HEK293 (cell line): ENCODE results near the gene STX1B.

Experiments used
- AEBP2 ChIP-seq: fragments of 450-650 bp; formaldehyde crosslinking; IDR thresholded peaks from 2 replicates; pipeline ENCODE4 v1.5.1; 2016; ENCODE audit warnings: missing biosample characterization, missing genetic modification characterization, borderline replicate concordance
- EGR2 ChIP-seq: fragments of 450-650 bp; formaldehyde crosslinking; IDR thresholded peaks from 2 replicates; pipeline ENCODE4 v1.5.1; 2016; ENCODE audit warnings: low read depth, missing biosample characterization, missing genetic modification characterization
- GLIS1 ChIP-seq: fragments of 450-650 bp; formaldehyde crosslinking; IDR thresholded peaks from 2 replicates; pipeline ENCODE4 v1.5.1; 2016; ENCODE audit warnings: missing biosample characterization, missing genetic modification characterization
- KLF16 ChIP-seq: fragments of 450-650 bp; formaldehyde crosslinking; IDR thresholded peaks from 2 replicates; pipeline ENCODE4 v1.5.1; 2017; ENCODE audit warnings: missing biosample characterization, missing genetic modification characterization
- KLF8 ChIP-seq: fragments of 450-650 bp; formaldehyde crosslinking; IDR thresholded peaks from 2 replicates; pipeline ENCODE4 v1.5.1; 2016; ENCODE audit warnings: missing biosample characterization, missing genetic modification characterization
- MEIS1 ChIP-seq: sonication (generic); formaldehyde crosslinking; IDR thresholded peaks from 2 replicates; pipeline ENCODE4 v1.8.1; 2022; ENCODE audit warnings: missing genetic modification reagents, mild to moderate bottlenecking, borderline replicate concordance
- SCRT1 ChIP-seq: fragments of 450-650 bp; formaldehyde crosslinking; IDR thresholded peaks from 2 replicates; pipeline ENCODE4 v1.5.1; 2016; ENCODE audit warnings: missing biosample characterization, missing genetic modification characterization, borderline replicate concordance
- SETDB1 ChIP-seq: IDR thresholded peaks from one replicate; pipeline ENCODE4 v1.6.1; 2017; ENCODE audit warnings: mild to moderate bottlenecking, low read length, moderate library complexity, mixed read lengths; ENCODE audit not compliant: insufficient read length
- SP2 ChIP-seq: fragments of 450-650 bp; formaldehyde crosslinking; IDR thresholded peaks from 2 replicates; pipeline ENCODE4 v1.5.1; 2016; ENCODE audit warnings: missing biosample characterization, missing genetic modification characterization
- SP3 ChIP-seq: fragments of 450-650 bp; formaldehyde crosslinking; IDR thresholded peaks from 2 replicates; pipeline ENCODE4 v1.5.1; 2016; ENCODE audit warnings: missing biosample characterization, missing genetic modification characterization
- YY1 ChIP-seq: fragments of 450-650 bp; formaldehyde crosslinking; IDR thresholded peaks from 2 replicates; pipeline ENCODE4 v1.5.1; 2018; ENCODE audit warnings: missing biosample characterization, missing genetic modification characterization
- ZBTB10 ChIP-seq: fragments of 450-650 bp; formaldehyde crosslinking; IDR thresholded peaks from 2 replicates; pipeline ENCODE4 v1.5.1; 2016; ENCODE audit warnings: missing biosample characterization, missing genetic modification characterization
- ZBTB6 ChIP-seq: fragments of 450-650 bp; formaldehyde crosslinking; IDR thresholded peaks from 2 replicates; pipeline ENCODE4 v1.5.1; 2017; ENCODE audit warnings: missing biosample characterization, missing genetic modification characterization
- ZNF112 ChIP-seq: fragments of 450-650 bp; formaldehyde crosslinking; IDR thresholded peaks from 2 replicates; pipeline ENCODE4 v1.5.0; 2017; ENCODE audit warnings: missing biosample characterization, missing genetic modification characterization
- ZNF146 ChIP-seq: fragments of 450-650 bp; formaldehyde crosslinking; IDR thresholded peaks from 2 replicates; pipeline ENCODE4 v1.5.1; 2016; ENCODE audit warnings: missing biosample characterization, missing genetic modification characterization
- ZNF18 ChIP-seq: fragments of 450-650 bp; formaldehyde crosslinking; IDR thresholded peaks from 2 replicates; pipeline ENCODE4 v1.5.1; 2016; ENCODE audit warnings: missing biosample characterization, missing genetic modification characterization
- ZNF211 ChIP-seq: fragments of 450-650 bp; formaldehyde crosslinking; IDR thresholded peaks from 2 replicates; pipeline ENCODE4 v1.5.1; 2016; ENCODE audit warnings: low read depth, missing biosample characterization, missing genetic modification characterization
- ZNF335 ChIP-seq: fragments of 450-650 bp; formaldehyde crosslinking; conservative IDR thresholded peaks from 2 replicates; pipeline ENCODE4 v1.5.1; 2016; ENCODE audit warnings: missing biosample characterization, missing genetic modification characterization
- ZNF426 ChIP-seq: fragments of 450-650 bp; formaldehyde crosslinking; IDR thresholded peaks from 2 replicates; pipeline ENCODE4 v1.5.1; 2017; ENCODE audit warnings: missing biosample characterization, missing genetic modification characterization, mild to moderate bottlenecking, inconsistent platforms, moderate library complexity
- ZNF624 ChIP-seq: fragments of 450-650 bp; formaldehyde crosslinking; IDR thresholded peaks from 2 replicates; pipeline ENCODE4 v1.5.1; 2017; ENCODE audit warnings: missing biosample characterization, missing genetic modification characterization
- ZNF785 ChIP-seq: fragments of 450-650 bp; formaldehyde crosslinking; IDR thresholded peaks from 2 replicates; pipeline ENCODE4 v1.5.1; 2016; ENCODE audit warnings: missing biosample characterization, missing genetic modification characterization
- ZSCAN30 ChIP-seq: fragments of 450-650 bp; IDR thresholded peaks from 2 replicates; pipeline ENCODE4 v1.5.1; 2018; ENCODE audit warnings: missing biosample characterization, mild to moderate bottlenecking, missing genetic modification characterization, moderate library complexity

The STX1B gene

GRCh38 chr16:30983289-30983889 is 27.0 kb downstream of the STX1B start (continued):
- TF ChIP-seq SP3 (tag by site-specific recombination), result no peak
- TF ChIP-seq SP2, result peak; percentile 42
- TF ChIP-seq ZNF624, result no peak
- TF ChIP-seq MEIS1 (CRISPR knock-in tag), result no peak
- no peak for TF ChIP-seq SCRT1
- no peak for TF ChIP-seq EGR2
- TF ChIP-seq KLF8 (tag by site-specific recombination), result no peak
- peak; percentile 26; the same call in 1 of the 2 replicates for TF ChIP-seq ZBTB6 (tag by site-specific recombination)
- no peak for TF ChIP-seq KLF16 (tag by site-specific recombination)
- no peak for TF ChIP-seq ZBTB10 (tag by site-specific recombination)
- TF ChIP-seq ZNF335, result no peak
- no peak for TF ChIP-seq YY1 (tag by site-specific recombination)
- no peak for TF ChIP-seq ZNF785 (tag by site-specific recombination)
- no peak for TF ChIP-seq SETDB1
- no peak for TF ChIP-seq ZNF18 (tag by site-specific recombination)
- no peak for TF ChIP-seq ZNF211
- TF ChIP-seq AEBP2 (tag by site-specific recombination), result no peak
- peak; percentile 19; the same call in 1 of the 2 replicates for TF ChIP-seq ZNF146 (tag by site-specific recombination)
- TF ChIP-seq ZSCAN30 (tag by site-specific recombination), result no peak
- peak; percentile 44 for TF ChIP-seq GLIS1 (tag by site-specific recombination)
- TF ChIP-seq ZNF112 (tag by site-specific recombination), result no peak
- no peak for TF ChIP-seq ZNF426
